Spinal cord (tissue), 10 donors: Measurements from ENCODE around the gene MLEC. TPM values are rescaled to one million over a fixed set of nuclear protein-coding genes. Genes with fewer than 3 reads are reported as not detected.
A peak's percentile ranks its signal among the peaks of the same experiment; 100 is the strongest.

Experiments
- DNase-seq, 6 donors: peaks; one replicate each; pipeline versions ENCODE4 v3.0.0 to v3.0.0-alpha.2; 2013 to 2015; ENCODE audit warnings: low spot score in 6 of 6, low read depth in 4 of 6
- H3K27ac ChIP-seq: one replicate; pipeline ENCODE4 v1.5.1; 2013; ENCODE audit warnings: low read depth, low read length, control low read depth
- H3K27me3 ChIP-seq: one replicate; pipeline ENCODE4 v1.6.1; 2013; ENCODE audit warnings: low read length; ENCODE audit not compliant: control insufficient read depth, insufficient read depth
- H3K36me3 ChIP-seq: one replicate; pipeline ENCODE4 v1.6.1; 2013; ENCODE audit warnings: low read length; ENCODE audit not compliant: control insufficient read depth, insufficient read depth
- H3K4me1 ChIP-seq: one replicate; pipeline ENCODE4 v1.6.1; 2013; ENCODE audit warnings: low read length; ENCODE audit not compliant: control insufficient read depth, insufficient read depth
- H3K4me3 ChIP-seq: one replicate; pipeline ENCODE4 v1.5.1; 2013; ENCODE audit warnings: low read depth, low read length, control low read depth
- H3K9me3 ChIP-seq: one replicate; pipeline ENCODE4 v1.6.1; 2013; ENCODE audit warnings: low read length; ENCODE audit not compliant: control insufficient read depth, insufficient read depth
- WGBS: methylation state at CpG from one replicate; pipeline ENCODE4 v1.1.5; 2013; ENCODE audit warnings: missing lambda C conversion rate; ENCODE audit not compliant: insufficient coverage; 5-methylcytosine and 5-hydroxymethylcytosine counted together
- polyA plus RNA-seq, 2 donors: library from polyadenylated mRNA; unstranded; fragments of 120-200 nt; gene quantifications; one replicate each; pipeline ENCODE4 v1.2.1, GENCODE V29; 2013; ENCODE audit not compliant: insufficient read length in 2 of 2
- total RNA-seq, 2 donors: library from RNA; depleted of rRNA in 1 of 2; stranded (reverse); fragments of 120-200 nt in 1 of 2; fragments of >200 nt in 1 of 2; gene quantifications; one replicate each; pipeline versions ENCODE4 v1.2.3 to v1.2.4, GENCODE V29; 2013 to 2014
- donor health status: healthy.

The MLEC gene
- total and polyA plus RNA-seq, 4 donors = 75.9 to 104 (median 97.0) TPM

GRCh38 chr12:120703311-120703942 lies 16.5 kb downstream of the MLEC start:
- WGBS = 93% methylated on average over 5 of the region's 11 CpGs
- no peaks in the 10 kb centered on the region for H3K9me3 ChIP-seq

GRCh38 chr12:120705618-120706017 lies 18.7 kb downstream of the MLEC start:
- H3K4me1 ChIP-seq = peaks cover 6% of the 10 kb centered on the region
- no peak for DNase-seq
- H3K36me3 ChIP-seq = peaks cover 26% of the 10 kb centered on the region
- H3K27ac ChIP-seq = no peak overlapping the region
- no peak overlapping the region for H3K4me3 ChIP-seq
- H3K9me3 ChIP-seq = no peaks in the 10 kb centered on the region
- H3K27me3 ChIP-seq = no peaks in the 10 kb centered on the region
- WGBS = no CpG with 5 or more reads among the region's 1 CpG

More at GRCh38 chr12:120703311-120703942, 16.5 kb downstream of the MLEC start:
- Histone ChIP-seq H3K27me3 (no peaks in the 10 kb centered on the region), H3K27ac (no peak overlapping the region), H3K4me3 (no peak overlapping the region), H3K36me3 (peaks cover 45% of the 10 kb centered on the region), H3K4me1 (no peaks in the 10 kb centered on the region)
- no peak for DNase-seq

- Histone ChIP-seq H3K27ac (no peak overlapping the region), H3K4me1 (peaks cover 9% of the 10 kb centered on the region), H3K27me3 (no peaks in the 10 kb centered on the region), H3K9me3 (no peaks in the 10 kb centered on the region), H3K36me3 (peaks cover 26% of the 10 kb centered on the region), H3K4me3 (no peak overlapping the region)
- WGBS = 63% methylated on average over 3 of the region's 5 CpGs
- no peak for DNase-seq
Measured at GRCh38 chr12:120706029-120706428, 19.1 kb downstream of the MLEC start.

- peaks cover 9% of the 10 kb centered on the region for H3K36me3 ChIP-seq
- no peak overlapping the region for H3K27ac ChIP-seq
- no peaks in the 10 kb centered on the region for H3K27me3 ChIP-seq
- 48% methylated on average over 4 of the region's 4 CpGs for WGBS
- no peaks in the 10 kb centered on the region for H3K9me3 ChIP-seq
- peaks cover 19% of the 10 kb centered on the region for H3K4me1 ChIP-seq
- no peak overlapping the region for H3K4me3 ChIP-seq
- DNase-seq = no peak
Measured at GRCh38 chr12:120708651-120709050, 21.7 kb downstream of the MLEC start.

- Histone ChIP-seq H3K27me3 (no peaks in the 10 kb centered on the region), H3K36me3 (peaks cover 18% of the 10 kb centered on the region), H3K9me3 (no peaks in the 10 kb centered on the region), H3K4me1 (peaks cover 19% of the 10 kb centered on the region), H3K4me3 (peak within 1 kb of the TSS; percentile 74), H3K27ac (peak within 1 kb of the TSS; percentile 67)
- peak in 3 of 6 donors; percentile 64 to 90 (median 89) for DNase-seq
- WGBS = under 1% methylated on average over 74 of the region's 76 CpGs
Measured at GRCh38 chr12:120710031-120710804, 23.3 kb downstream of the MLEC start, which contains the start of gene UNC119B. TSS of gene UNC119B (plus strand) at chr12:120710458. CDS start at chr12:120710475, 17 bp downstream.

GRCh38 chr12:120710805-120711296 lies 23.9 kb downstream of the MLEC start:
- peak overlapping the region; percentile 74 for H3K4me3 ChIP-seq
- under 1% methylated on average over 30 of the region's 31 CpGs for WGBS
- peaks cover 17% of the 10 kb centered on the region for H3K36me3 ChIP-seq
- H3K4me1 ChIP-seq = peaks cover 19% of the 10 kb centered on the region
- no peaks in the 10 kb centered on the region for H3K27me3 ChIP-seq
- H3K27ac ChIP-seq = peak overlapping the region; percentile 64
- H3K9me3 ChIP-seq = no peaks in the 10 kb centered on the region
- peak in 2 of 6 donors; percentile 15 to 18 for DNase-seq

GRCh38 chr12:120711411-120711810 lies 24.5 kb downstream of the MLEC start:
- Histone ChIP-seq H3K27ac (no peak overlapping the region), H3K4me1 (peaks cover 19% of the 10 kb centered on the region), H3K27me3 (no peaks in the 10 kb centered on the region), H3K36me3 (peaks cover 22% of the 10 kb centered on the region), H3K4me3 (peak overlapping the region; percentile 74), H3K9me3 (no peaks in the 10 kb centered on the region)
- DNase-seq = peak in 2 of 6 donors; percentile 14 to 38
- WGBS = 13% methylated on average over 5 of the region's 6 CpGs

GRCh38 chr12:120712610-120713009 lies 25.7 kb downstream of the MLEC start:
- Histone ChIP-seq H3K36me3 (peaks cover 34% of the 10 kb centered on the region), H3K4me1 (peaks cover 19% of the 10 kb centered on the region), H3K27ac (no peak overlapping the region), H3K4me3 (no peak overlapping the region), H3K27me3 (no peaks in the 10 kb centered on the region), H3K9me3 (no peaks in the 10 kb centered on the region)
- WGBS = no CpG with 5 or more reads among the region's 6 CpGs
- peak in 1 of 6 donors; percentile 79 for DNase-seq

GRCh38 chr12:120713861-120714482 lies 27.0 kb downstream of the MLEC start:
- Histone ChIP-seq H3K27me3 (no peaks in the 10 kb centered on the region), H3K9me3 (no peaks in the 10 kb centered on the region), H3K36me3 (peaks cover 44% of the 10 kb centered on the region), H3K4me1 (peaks cover 19% of the 10 kb centered on the region), H3K4me3 (no peak overlapping the region), H3K27ac (no peak overlapping the region)
- DNase-seq = peak in 4 of 6 donors; percentile 74 to 95 (median 84)
- 88% methylated on average over 1 of the region's 4 CpGs for WGBS
